RPMI8226 (cell line): ENCODE results near the gene CENATAC.
"Not testable (repeated sequence)": the region's sequence is repeated elsewhere in the genome, so short reads cannot be mapped to it uniquely, and the experiment has no call there.

ENCODE experiments used
- DNase-seq: peaks from one replicate; pipeline ENCODE4 v3.0.0-alpha.2; 2015

CENATAC gene

DNA sequence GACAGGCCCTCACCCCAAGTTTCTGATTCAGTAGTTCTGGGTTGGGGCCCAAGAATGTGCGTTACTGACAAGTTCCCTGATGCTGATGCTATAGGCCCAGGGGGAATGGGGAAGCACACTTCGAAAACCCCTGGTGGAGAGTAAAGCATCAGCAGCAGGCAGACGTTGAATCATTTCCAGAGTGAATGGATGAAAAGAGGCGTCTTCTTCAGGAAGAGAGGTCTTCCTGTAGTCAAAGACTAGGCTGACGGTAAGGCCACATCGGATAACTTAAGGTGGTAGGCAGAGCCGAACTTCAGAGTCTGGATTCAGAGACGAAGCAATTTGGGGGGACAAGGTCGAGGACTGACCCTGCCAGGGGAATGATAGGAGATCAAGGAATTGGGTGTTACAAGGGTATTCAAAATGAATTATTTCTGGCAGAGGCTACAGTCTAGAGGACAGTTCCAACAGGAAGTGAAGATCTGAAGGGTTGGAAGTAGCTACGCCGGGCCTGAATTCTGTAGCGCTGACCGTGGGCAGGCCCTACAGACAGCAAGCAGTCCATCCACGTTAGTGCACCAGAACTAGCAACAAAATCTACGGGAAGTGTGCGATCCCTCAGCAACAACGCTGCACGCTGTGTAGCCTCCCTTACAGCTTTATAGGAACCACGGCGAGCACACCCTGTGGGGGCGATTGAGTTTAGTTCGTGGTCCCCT, 862 bp upstream of the CENATAC start:
- peak; percentile 30 for DNase-seq

GRCh38 chr11:118998388-118998717, 415 bp downstream of the CENATAC start:
- DNase-seq: no peak

- no peak for DNase-seq
These were observed 884 bp downstream of the CENATAC start for GRCh38 chr11:118998822-118999221.

- no peak for DNase-seq
These were observed 3.0 kb downstream of the CENATAC start for GRCh38 chr11:119000906-119001305.

DNA sequence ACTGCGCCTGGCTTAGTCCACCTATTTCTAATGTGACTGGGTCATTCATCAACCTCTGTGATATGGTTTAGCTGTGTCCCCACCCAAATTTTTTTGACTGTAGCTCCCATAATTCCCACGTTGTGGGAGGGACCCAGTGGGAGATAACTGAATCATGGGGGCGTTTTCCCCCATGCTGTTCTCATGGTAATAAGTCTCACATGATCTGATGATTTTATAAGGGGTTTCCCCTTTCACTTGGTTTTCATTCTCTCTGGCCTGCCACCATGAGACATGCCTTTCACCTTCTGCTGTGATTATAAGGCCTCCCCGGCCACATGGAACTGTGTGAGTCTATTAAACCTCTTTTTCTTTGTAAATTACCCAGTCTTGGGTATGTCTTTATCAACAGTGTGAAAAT, 8.7 kb downstream of the CENATAC start:
- DNase-seq: no peak

DNA sequence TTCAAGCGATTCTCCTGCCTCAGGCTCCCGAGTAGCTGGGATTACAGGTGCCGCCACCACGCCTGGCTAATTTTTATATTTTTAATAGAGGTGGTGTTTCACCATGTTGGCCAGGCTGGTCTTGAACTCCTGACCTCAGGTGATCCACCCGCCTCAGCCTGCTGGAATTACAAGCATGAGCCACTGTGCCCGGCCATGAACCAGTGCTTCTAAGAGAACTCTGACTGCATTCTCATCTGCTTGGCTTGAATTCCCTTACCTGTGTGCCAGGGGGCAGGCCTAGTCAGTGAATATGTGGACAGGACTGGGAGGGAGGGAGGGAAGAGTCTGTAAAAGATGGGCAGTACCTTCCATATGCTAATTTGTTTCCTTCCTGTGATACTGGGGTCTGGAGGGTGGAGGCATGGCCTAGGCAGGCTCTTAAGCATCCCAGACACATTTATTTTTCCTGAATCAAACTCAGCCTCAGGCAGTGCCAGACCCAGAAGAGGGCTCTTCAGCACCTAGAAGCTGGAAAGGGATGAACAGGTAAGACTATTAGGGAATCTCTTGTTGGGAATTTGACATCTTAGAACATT, 13.6 kb downstream of the CENATAC start:
- DNase-seq: no peak

DNA sequence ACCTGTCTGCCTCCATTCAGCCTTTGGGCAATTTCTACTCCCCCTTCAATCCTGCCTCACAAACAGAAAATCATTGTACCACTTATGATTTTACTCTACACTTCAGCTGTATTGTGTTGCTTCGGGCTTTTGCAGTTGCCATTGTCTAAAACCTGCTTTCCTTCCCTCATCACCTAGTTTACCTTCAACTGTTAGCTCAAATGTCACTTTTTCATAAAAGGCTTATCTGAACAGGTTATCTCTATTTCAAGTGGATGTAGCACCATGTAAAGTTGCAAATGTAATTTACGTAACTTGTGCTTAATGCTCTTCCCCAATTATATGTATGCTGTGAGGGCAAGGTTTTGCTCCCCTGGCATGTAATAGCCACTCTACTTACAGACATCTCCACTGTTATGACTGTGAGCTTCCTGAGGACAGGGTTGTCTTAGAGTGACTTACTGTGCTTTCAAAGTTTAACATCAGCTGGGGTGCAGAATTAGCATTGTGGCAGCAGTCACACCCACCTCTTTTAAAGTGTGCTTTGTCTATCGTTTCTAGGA, 14.8 kb downstream of the CENATAC start:
- DNase-seq: no peak

- DNase-seq: no peak
These were observed 16.4 kb downstream of the CENATAC start for GRCh38 chr11:119014209-119014924.

DNA sequence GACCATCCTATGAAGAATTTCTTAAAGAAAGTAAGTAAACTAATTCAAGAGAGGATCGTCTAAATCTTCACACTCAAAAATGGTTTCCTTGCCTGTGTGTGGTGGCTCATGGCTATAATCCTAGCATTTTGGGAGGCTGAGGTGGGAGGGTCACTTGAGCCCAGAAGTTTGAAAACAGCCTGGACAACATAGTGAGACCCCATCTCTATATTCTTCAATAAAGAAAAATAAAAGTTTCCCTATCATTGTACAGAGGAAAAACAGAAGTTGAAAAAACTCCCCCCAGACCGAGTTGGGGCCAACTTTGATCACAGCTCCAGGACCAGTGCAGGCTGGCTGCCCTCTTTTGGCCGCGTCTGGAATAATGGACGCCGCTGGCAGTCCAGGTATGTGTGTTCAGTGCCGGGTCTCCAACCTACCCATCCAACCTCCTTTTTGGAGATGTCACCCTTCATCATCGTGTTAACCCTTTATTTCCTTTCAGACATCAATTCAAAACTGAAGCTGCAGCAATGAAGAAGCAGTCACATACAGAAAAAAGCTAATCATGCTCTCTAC, 17.2 kb downstream of the CENATAC start:
- no peak for DNase-seq

GRCh38 chr11:119016216-119017009, 18.5 kb downstream of the CENATAC start:
- DNase-seq: no peak

DNA sequence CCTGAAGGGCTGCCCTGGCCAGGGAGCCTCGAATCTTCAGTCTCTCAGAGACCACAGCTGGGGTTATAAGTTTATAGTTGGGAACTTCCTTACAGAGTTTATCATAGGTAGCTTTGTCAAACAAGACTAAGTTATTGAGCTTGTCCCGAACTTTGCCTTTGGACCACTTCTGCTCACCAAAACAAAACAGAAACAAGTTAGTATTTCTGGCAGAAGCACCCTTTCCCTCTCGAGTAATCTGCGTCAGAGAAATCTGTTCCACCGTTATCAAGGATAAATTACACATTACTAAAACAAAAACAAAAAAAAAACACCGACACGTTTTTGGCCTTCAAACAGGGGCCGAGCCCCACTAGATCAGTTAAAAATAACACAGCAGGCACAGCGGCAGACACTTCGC, 19.4 kb downstream of the CENATAC start:
- not testable (repeated sequence) for DNase-seq

- DNase-seq: peak; percentile 98
These were observed 20.4 kb downstream of the CENATAC start, which contains the start of the genes RPS25 and TRAPPC4 for GRCh38 chr11:119018074-119018938. Gene RPS25, minus strand, starts transcription at chr11:119018343. Its CDS starts 59 bp downstream, at chr11:119018284. Gene TRAPPC4, plus strand, starts transcription at chr11:119018766. Its CDS starts 30 bp downstream, at chr11:119018796.

DNA sequence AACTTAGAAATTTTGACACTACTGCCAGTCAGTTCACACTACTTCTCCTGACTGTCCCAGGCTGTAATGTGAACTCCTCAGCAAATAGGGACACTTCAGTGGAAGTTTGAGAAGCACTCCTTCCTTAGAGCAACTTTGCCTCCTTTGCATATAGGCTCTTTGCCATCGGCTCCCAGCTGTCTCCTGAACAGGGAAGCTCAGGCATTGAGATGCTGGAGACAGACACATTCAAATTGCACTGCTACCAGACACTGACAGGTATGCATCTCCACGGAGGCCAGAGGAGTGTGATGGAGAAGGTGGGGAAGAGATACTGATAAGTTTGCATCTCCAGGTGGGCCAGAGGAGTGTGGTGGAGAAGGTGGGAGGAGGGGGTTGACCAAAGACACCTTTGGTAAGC, 22.1 kb downstream of the CENATAC start:
- DNase-seq: no peak

- no peak for DNase-seq
These were observed 23.7 kb downstream of the CENATAC start for GRCh38 chr11:119021631-119022030.

DNA sequence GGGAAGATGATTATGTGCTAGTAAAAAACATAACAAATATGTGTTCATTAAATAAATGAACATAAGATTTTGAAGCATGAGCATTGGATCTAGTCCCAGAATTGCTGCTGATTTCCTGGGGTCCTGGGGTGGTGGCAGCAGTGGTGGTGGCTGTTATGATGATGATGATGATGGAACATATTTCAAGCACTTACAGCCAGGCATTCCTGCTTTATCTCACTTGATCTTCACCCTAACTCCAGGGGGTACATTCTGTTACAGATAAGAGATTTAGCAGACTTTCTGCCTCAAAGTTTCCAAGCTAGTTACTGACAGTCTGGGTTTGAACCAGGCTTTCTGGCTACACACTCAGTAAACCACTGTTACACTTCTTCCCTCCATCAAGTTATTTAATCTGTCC, 25.8 kb downstream of the CENATAC start:
- no peak for DNase-seq

- DNase-seq: no peak
These were observed 26.6 kb downstream of the CENATAC start for GRCh38 chr11:119024430-119025098.

- DNase-seq: no peak
These were observed 27.1 kb downstream of the CENATAC start for GRCh38 chr11:119025099-119025473.

DNA sequence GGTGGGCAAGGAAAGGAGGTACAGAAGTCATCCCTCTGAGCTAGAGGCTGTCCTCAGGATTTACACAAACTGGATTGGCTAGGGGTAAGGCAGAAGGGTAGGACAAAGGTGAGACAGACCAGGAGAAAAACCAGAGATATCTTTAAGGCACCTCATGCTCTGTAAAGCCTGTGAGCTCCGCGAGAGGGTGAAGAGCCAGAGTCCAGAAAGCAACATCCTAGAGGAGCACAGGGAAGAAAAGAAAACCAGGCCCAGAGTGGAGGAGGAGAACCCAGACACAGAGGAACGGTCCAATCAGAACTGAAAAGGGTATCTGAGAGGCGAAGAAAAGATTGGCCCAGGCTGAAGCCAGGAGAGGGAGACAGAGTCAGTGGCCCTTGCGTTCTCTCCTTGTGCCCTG, 27.6 kb downstream of the CENATAC start:
- no peak for DNase-seq

DNA sequence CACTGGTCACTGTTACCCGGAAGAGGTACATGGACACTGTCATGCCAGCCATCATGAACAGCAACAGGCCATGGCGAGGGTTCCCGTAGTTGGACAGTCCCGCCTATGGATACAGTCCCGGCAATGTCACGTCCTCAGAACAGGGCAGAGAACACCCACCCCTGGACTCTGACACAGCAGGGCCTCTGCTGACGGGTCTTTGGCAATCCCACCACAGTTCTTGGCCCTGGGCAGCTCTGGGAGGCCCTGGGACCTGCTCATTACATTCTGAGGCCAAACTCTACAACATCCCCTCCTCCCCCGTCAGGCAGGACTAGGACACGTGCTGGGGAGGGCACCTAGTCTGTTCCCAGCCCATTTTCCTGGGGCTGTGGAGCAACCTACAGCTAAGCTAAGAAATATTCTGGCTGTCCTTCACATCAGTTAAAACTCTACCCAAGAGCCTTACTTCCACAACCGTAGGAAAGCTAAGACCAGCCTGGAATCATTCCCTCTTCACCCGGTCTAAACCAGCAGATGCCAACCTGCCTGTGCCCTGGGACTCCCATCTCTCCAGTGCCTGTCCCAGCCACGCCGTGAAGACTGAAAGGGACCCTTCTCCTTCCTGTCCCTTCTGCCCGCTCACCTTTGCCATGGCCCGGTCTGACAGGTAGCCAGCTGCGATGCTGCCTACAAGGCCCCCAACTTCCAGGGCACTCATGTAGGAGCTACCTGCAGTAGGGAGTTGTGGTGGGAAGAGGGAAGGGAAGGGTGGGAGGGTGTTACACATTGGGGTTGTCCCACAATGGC, 28.2 kb downstream of the CENATAC start:
- no peak for DNase-seq

DNA sequence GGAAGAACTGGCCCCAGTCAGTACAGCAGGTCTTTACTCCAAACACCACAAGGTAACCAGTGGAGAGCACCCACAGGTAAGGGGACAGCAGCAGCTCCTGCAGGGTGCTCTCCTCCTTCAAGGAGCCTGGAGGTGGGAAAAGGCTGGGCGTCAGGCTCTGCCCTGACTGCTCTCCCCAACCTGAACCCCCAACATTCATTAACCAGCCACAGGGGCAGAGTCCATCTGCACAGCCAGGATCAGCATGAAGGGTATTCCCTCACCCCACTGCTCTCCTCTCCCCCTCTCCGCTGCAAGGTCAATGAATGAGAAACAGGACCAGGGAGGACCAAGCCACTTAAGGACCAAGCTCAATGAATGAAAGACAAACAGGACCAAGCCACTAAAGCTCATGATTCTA, 29.0 kb downstream of the CENATAC start:
- no peak for DNase-seq
